Karpas-422 (cell line): ENCODE results near the gene PRKCH. TPM values are rescaled to one million over a fixed set of nuclear protein-coding genes. Genes with fewer than 3 reads are reported as not detected.

Source experiments
- DNase-seq: peaks from one replicate; pipeline ENCODE4 v3.0.0-alpha.2; 2015
- H2AFZ ChIP-seq: fragments of 200-600 bp; sonication (generic); 2 replicates; pipeline ENCODE4 v1.6.1; 2014; ENCODE audit warnings: antibody characterized with exemption, low read length, mixed read lengths
- H3K27ac ChIP-seq: fragments of 200-600 bp; sonication (generic); 2 replicates; pipeline ENCODE4 v1.5.1; 2014; ENCODE audit warnings: mild to moderate bottlenecking, low read length, moderate library complexity
- H3K27me3 ChIP-seq: fragments of 200-600 bp; sonication (generic); 2 replicates; pipeline ENCODE4 v1.6.1; 2014; ENCODE audit warnings: low read length, mixed read lengths
- H3K36me3 ChIP-seq: fragments of 200-600 bp; sonication (generic); 2 replicates; pipeline ENCODE4 v1.6.1; 2014; ENCODE audit warnings: low read length, mixed read lengths; ENCODE audit not compliant: insufficient read depth
- H3K4me1 ChIP-seq: fragments of 200-600 bp; sonication (generic); 2 replicates; pipeline ENCODE4 v1.6.1; 2014; ENCODE audit warnings: mild to moderate bottlenecking, low read length, mixed read lengths
- H3K4me2 ChIP-seq: fragments of 200-600 bp; sonication (generic); 2 replicates; pipeline ENCODE4 v1.6.1; 2014; ENCODE audit warnings: low read length, low read depth, mild to moderate bottlenecking; ENCODE audit not compliant: poor library complexity, severe bottlenecking
- H3K4me3 ChIP-seq: fragments of 200-600 bp; sonication (generic); 2 replicates; pipeline ENCODE4 v1.5.1; 2014; ENCODE audit warnings: mild to moderate bottlenecking, antibody characterized with exemption, low read length, mixed read lengths
- H3K79me2 ChIP-seq: fragments of 200-600 bp; sonication (generic); 2 replicates; pipeline ENCODE4 v1.6.1; 2014; ENCODE audit warnings: mild to moderate bottlenecking, low read length, mixed read lengths
- H3K9ac ChIP-seq: fragments of 200-600 bp; sonication (generic); 2 replicates; pipeline ENCODE4 v1.6.0; 2014; ENCODE audit warnings: low read length
- H3K9me2 ChIP-seq: fragments of 200-600 bp; sonication (generic), shearing (Covaris generic); replicated peaks from 2 replicates; pipeline ENCODE4 v1.6.0; 2014; ENCODE audit warnings: mild to moderate bottlenecking, low read length, moderate library complexity; ENCODE audit not compliant: insufficient read depth
- H3K9me3 ChIP-seq: fragments of 300-700, 200-600 bp; sonication (generic); 2 replicates; pipeline ENCODE4 v1.6.1; 2014; ENCODE audit warnings: low read length, mixed read lengths
- H4K20me1 ChIP-seq: fragments of 200-600 bp; sonication (generic); 2 replicates; pipeline ENCODE4 v1.6.1; 2014; ENCODE audit warnings: mild to moderate bottlenecking, antibody characterized with exemption, low read length, low read depth; ENCODE audit not compliant: insufficient read depth
- total RNA-seq: library from RNA; depleted of rRNA; stranded (reverse); fragments of >200 nt; shearing (Covaris generic); gene quantifications from 2 replicates; pipeline ENCODE4 v1.2.3, GENCODE V29; 2014; ENCODE audit warnings: low replicate concordance

Gene PRKCH
- total RNA-seq, 1 experiment from 2014 or later, result 7.0 TPM

DNA sequence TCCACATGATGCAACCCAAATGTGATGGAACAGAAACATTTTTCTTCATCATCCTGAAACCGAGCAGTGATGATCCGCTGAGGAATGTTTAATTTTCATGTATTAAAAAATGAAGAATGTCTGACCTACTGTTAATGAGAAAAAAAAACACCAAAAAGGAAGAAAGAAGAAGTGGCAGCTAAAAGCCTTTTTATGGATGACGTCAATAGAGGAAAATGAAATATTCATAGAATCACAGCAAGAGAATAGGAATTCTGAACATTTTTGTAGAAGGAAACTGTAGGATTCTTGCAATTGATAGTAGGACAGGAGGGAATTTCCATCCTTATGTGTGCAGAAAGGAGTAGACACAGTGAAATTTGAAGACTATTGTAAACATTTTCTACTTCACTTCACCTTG, 112.9 kb downstream of the PRKCH start:
- H3K9me3 ChIP-seq, result no peaks in the 10 kb centered on the region
- H3K9ac ChIP-seq, result no peak overlapping the region
- no peak overlapping the region for H3K4me2 ChIP-seq
- H3K4me3 ChIP-seq, result no peak overlapping the region
- no peak overlapping the region for H2AFZ ChIP-seq
- no peak for DNase-seq
- no peaks in the 10 kb centered on the region for H4K20me1 ChIP-seq
- H3K4me1 ChIP-seq, result peaks cover 2% of the 10 kb centered on the region; the same call in 1 of the 2 replicates
- H3K27ac ChIP-seq, result no peak overlapping the region
- no peaks in the 10 kb centered on the region for H3K36me3 ChIP-seq
- no peaks in the 10 kb centered on the region for H3K27me3 ChIP-seq
- H3K79me2 ChIP-seq, result no peaks in the 10 kb centered on the region
- H3K9me2 ChIP-seq, result no peaks in the 10 kb centered on the region

- H3K27me3 ChIP-seq, result no peaks in the 10 kb centered on the region
These were observed 114.4 kb downstream of the PRKCH start for GRCh38 chr14:61435563-61436337.

GRCh38 chr14:61437381-61437780, 116.0 kb downstream of the PRKCH start:
- DNase-seq, result no peak
- no peaks in the 10 kb centered on the region for H3K9me2 ChIP-seq
- H3K79me2 ChIP-seq, result no peaks in the 10 kb centered on the region
- peaks cover 10% of the 10 kb centered on the region for H3K4me1 ChIP-seq
- H4K20me1 ChIP-seq, result no peaks in the 10 kb centered on the region
- H3K4me3 ChIP-seq, result no peak overlapping the region
- H3K27ac ChIP-seq, result no peak overlapping the region
- H3K36me3 ChIP-seq, result no peaks in the 10 kb centered on the region
- no peaks in the 10 kb centered on the region for H3K27me3 ChIP-seq
- H2AFZ ChIP-seq, result no peak overlapping the region
- H3K9ac ChIP-seq, result no peak overlapping the region
- H3K9me3 ChIP-seq, result no peaks in the 10 kb centered on the region
- H3K4me2 ChIP-seq, result no peak overlapping the region

More at GRCh38 chr14:61435563-61436337, 114.4 kb downstream of the PRKCH start:
- no peaks in the 10 kb centered on the region for H4K20me1 ChIP-seq
- H3K4me2 ChIP-seq, result no peak overlapping the region
- H3K4me1 ChIP-seq, result peaks cover 10% of the 10 kb centered on the region
- no peaks in the 10 kb centered on the region for H3K36me3 ChIP-seq
- H3K9ac ChIP-seq, result no peak overlapping the region
- H3K79me2 ChIP-seq, result no peaks in the 10 kb centered on the region
- no peak overlapping the region for H2AFZ ChIP-seq
- H3K27ac ChIP-seq, result no peak overlapping the region
- H3K9me3 ChIP-seq, result no peaks in the 10 kb centered on the region
- H3K4me3 ChIP-seq, result no peak overlapping the region
- no peak for DNase-seq
- no peaks in the 10 kb centered on the region for H3K9me2 ChIP-seq

DNA sequence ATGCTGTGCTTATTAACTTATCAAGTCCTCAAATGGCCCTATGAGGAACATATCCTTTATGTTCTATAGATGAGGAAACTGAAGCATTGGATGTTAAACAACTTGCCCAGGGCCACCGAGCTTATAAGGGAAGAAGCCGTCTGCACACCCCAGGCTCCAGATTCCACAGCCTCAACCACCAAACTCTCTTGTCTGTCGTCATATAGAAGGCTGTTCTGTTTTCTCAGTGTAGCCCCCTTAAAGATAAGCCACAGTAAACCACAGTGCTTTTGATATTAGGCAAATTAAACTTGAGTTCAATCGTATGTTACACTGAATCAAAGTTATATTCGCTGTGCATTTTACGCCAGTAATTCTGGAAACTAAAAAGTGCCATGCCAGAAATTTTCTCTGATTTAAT, 116.7 kb downstream of the PRKCH start:
- Histone ChIP-seq H3K9ac (no peak overlapping the region), H3K27ac (no peak overlapping the region), H3K36me3 (no peaks in the 10 kb centered on the region), H2AFZ (no peak overlapping the region), H3K4me2 (no peak overlapping the region), H3K79me2 (no peaks in the 10 kb centered on the region), H3K4me1 (peaks cover 10% of the 10 kb centered on the region), H3K27me3 (no peaks in the 10 kb centered on the region), H4K20me1 (no peaks in the 10 kb centered on the region), H3K4me3 (no peak overlapping the region), H3K9me2 (no peaks in the 10 kb centered on the region), H3K9me3 (no peaks in the 10 kb centered on the region)
- DNase-seq, result no peak

DNA sequence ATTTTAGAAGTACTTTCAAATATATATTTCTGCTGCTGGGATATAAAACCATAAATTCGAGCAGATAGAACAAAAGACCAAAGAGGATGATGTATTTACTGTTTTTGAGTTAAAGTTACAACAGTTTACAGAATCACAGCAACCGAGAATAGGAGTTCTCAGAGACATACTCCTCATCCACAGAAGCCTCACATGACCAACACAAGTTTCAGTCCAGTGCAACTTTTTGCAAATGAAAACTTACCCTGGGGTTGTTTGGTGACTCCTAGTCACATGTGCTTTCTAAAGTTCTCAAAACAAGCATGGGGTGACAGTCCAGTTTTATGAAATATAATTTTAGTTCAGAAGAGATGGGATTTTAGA, 117.1 kb downstream of the PRKCH start:
- H3K79me2 ChIP-seq, result no peaks in the 10 kb centered on the region
- H3K27ac ChIP-seq, result no peak overlapping the region
- H3K9me3 ChIP-seq, result no peaks in the 10 kb centered on the region
- H3K9me2 ChIP-seq, result no peaks in the 10 kb centered on the region
- no peak for DNase-seq
- no peak overlapping the region for H3K9ac ChIP-seq
- H3K4me3 ChIP-seq, result no peak overlapping the region
- H3K36me3 ChIP-seq, result no peaks in the 10 kb centered on the region
- no peak overlapping the region for H2AFZ ChIP-seq
- H3K4me1 ChIP-seq, result peaks cover 10% of the 10 kb centered on the region
- no peaks in the 10 kb centered on the region for H3K27me3 ChIP-seq
- H3K4me2 ChIP-seq, result no peak overlapping the region
- H4K20me1 ChIP-seq, result no peaks in the 10 kb centered on the region

DNA sequence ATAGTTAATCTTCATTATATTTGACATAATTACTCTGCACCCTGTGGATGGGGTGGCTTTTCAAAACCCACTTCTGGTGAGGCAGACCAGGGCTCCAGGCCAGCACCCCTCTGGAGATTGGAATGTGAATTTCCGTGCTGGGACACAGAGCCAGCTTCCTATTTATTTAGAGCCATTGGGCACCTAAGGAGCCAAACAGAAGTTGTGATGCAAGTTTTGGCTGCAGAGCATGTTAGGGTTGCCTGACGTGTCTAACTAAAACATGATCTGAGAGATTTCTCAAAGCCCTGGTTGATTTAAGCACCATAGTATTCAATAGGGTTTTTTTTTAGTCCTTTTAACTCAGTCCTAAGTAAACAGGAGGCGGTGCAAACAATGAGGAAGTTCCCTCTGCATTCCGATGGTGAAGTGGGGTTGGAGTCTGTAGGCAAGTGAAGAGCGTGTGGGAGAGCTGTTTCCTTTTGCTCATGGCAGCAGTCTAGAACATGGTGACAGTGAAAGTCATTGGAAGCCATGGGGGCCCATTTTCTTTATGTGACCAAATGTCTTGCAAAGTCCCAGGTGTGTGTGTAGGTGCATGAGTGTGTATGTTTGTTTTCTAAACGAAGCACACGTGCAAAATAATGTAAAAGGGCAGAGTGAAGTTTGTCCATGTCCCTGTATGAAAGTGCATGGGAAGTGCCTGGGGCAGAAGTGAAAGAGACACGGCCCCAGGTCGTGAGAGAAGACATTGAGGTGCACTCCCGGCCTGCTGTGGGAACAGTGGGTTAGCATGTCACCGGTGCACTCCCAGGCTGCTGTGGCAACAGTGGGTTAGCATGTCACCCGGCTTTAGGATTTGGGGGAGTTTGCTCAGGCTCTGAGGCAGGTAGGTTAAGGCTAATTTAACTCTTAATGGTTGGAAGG, 117.7 kb downstream of the PRKCH start:
- Histone ChIP-seq H3K36me3 (no peaks in the 10 kb centered on the region), H3K4me3 (no peak overlapping the region), H3K4me1 (peaks cover 13% of the 10 kb centered on the region), H3K9me2 (no peaks in the 10 kb centered on the region), H3K4me2 (no peak overlapping the region), H3K9me3 (no peaks in the 10 kb centered on the region), H2AFZ (no peak overlapping the region), H3K79me2 (no peaks in the 10 kb centered on the region), H3K9ac (no peak overlapping the region), H3K27me3 (no peaks in the 10 kb centered on the region), H4K20me1 (no peaks in the 10 kb centered on the region), H3K27ac (no peak overlapping the region)
- no peak for DNase-seq

GRCh38 chr14:61439779-61440418, 118.5 kb downstream of the PRKCH start:
- Histone ChIP-seq H3K4me1 (peaks cover 16% of the 10 kb centered on the region), H3K79me2 (no peaks in the 10 kb centered on the region), H3K4me2 (no peak overlapping the region), H3K9me2 (no peaks in the 10 kb centered on the region), H3K9me3 (no peaks in the 10 kb centered on the region), H3K4me3 (no peak overlapping the region), H3K27me3 (no peaks in the 10 kb centered on the region), H4K20me1 (no peaks in the 10 kb centered on the region), H3K27ac (no peak overlapping the region), H3K9ac (no peak overlapping the region), H2AFZ (no peak overlapping the region), H3K36me3 (no peaks in the 10 kb centered on the region)
- DNase-seq, result no peak

DNA sequence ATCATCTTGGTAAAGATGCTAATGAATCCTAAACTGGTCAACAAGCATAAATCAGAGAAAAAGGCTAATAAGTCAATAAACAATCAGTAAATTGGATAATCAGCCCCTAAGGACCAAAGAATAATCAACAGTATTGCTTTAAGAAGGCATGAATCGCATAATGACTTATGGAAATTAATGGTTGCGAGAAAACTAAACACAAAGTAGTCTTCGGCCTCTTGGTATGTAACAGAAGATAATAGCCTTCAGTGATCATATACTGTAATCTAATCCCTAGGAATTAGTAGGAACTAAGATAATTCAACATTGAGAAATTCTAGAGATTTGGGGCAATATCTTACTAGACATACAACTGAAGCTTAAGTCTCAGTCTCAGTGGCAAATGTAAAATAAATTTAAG, 122.1 kb downstream of the PRKCH start:
- DNase-seq, result no peak
- H3K4me2 ChIP-seq, result no peak overlapping the region
- H4K20me1 ChIP-seq, result no peaks in the 10 kb centered on the region
- H3K36me3 ChIP-seq, result no peaks in the 10 kb centered on the region
- H3K9me3 ChIP-seq, result no peaks in the 10 kb centered on the region
- no peak overlapping the region for H3K9ac ChIP-seq
- H2AFZ ChIP-seq, result no peak overlapping the region
- H3K79me2 ChIP-seq, result no peaks in the 10 kb centered on the region
- H3K27me3 ChIP-seq, result no peaks in the 10 kb centered on the region
- no peak overlapping the region for H3K4me3 ChIP-seq
- no peaks in the 10 kb centered on the region for H3K9me2 ChIP-seq
- no peak overlapping the region for H3K27ac ChIP-seq
- H3K4me1 ChIP-seq, result peaks cover 16% of the 10 kb centered on the region
